ENCODE data around the gene FBXL14. TPM values are rescaled to one million over a fixed set of nuclear protein-coding genes. Genes with fewer than 3 reads are reported as not detected.

Gene FBXL14
- total RNA-seq, 1 experiment from 2014 or later: 18.3 TPM

GRCh38 chr12:1552171-1552570, 42.2 kb downstream of the FBXL14 start:
- no peak overlapping the region for H3K4me3 ChIP-seq (ENCODE audit: low read length)
- H3K4me1 ChIP-seq (ENCODE audit: insufficient read depth, low read length): no peaks in the 10 kb centered on the region
- no peak overlapping the region for H3K9ac ChIP-seq (ENCODE audit: low read length)
- TF ChIP-seq EZH2 (IDR thresholded peaks at IDR 0.05; ENCODE audit: low read length, unreplicated experiment) (no peak), EZH2phosphoT487 (IDR thresholded peaks at IDR 0.05; ENCODE audit: borderline replicate concordance, low read length) (no peak)
- TF ChIP-seq, protein P1, sequence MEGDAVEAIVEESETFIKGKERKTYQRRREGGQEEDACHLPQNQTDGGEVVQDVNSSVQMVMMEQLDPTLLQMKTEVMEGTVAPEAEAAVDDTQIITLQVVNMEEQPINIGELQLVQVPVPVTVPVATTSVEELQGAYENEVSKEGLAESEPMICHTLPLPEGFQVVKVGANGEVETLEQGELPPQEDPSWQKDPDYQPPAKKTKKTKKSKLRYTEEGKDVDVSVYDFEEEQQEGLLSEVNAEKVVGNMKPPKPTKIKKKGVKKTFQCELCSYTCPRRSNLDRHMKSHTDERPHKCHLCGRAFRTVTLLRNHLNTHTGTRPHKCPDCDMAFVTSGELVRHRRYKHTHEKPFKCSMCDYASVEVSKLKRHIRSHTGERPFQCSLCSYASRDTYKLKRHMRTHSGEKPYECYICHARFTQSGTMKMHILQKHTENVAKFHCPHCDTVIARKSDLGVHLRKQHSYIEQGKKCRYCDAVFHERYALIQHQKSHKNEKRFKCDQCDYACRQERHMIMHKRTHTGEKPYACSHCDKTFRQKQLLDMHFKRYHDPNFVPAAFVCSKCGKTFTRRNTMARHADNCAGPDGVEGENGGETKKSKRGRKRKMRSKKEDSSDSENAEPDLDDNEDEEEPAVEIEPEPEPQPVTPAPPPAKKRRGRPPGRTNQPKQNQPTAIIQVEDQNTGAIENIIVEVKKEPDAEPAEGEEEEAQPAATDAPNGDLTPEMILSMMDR (conservative IDR thresholded peaks at IDR 0.05; ENCODE audit: low read depth, low read length): no peak
- ATAC-seq: no peak
- H3F3A ChIP-seq (ENCODE audit: low read length, unreplicated experiment): no peaks in the 10 kb centered on the region
- no peaks in the 10 kb centered on the region for H3K9me3 ChIP-seq (ENCODE audit: low read length)
- DNase-seq: peak; percentile 17
- H3K4me2 ChIP-seq (ENCODE audit: low read length): no peak overlapping the region
- no peaks in the 10 kb centered on the region for H3K79me2 ChIP-seq (ENCODE audit: low read length)
- H3K27ac ChIP-seq (ENCODE audit: low read length): no peak overlapping the region
- no peaks in the 10 kb centered on the region for H3K9me2 ChIP-seq (replicated peaks; ENCODE audit: low read length)
- no peak overlapping the region for H2AFZ ChIP-seq (ENCODE audit: low read length)
- no peaks in the 10 kb centered on the region for H4K20me1 ChIP-seq (ENCODE audit: low read length)
- intact Hi-C loops (cut with micrococcal nuclease): no loop called here
- no TSS peak for BruUV-seq (replicated peaks)
- CTCF ChIA-PET: no interaction called here
- POLR2A ChIA-PET (ENCODE audit: unreplicated experiment): no interaction called here
- no peaks in the 10 kb centered on the region for H3K27me3 ChIP-seq (ENCODE audit: low read length)
- H3K36me3 ChIP-seq (ENCODE audit: low read depth, low read length): no peaks in the 10 kb centered on the region

DNA sequence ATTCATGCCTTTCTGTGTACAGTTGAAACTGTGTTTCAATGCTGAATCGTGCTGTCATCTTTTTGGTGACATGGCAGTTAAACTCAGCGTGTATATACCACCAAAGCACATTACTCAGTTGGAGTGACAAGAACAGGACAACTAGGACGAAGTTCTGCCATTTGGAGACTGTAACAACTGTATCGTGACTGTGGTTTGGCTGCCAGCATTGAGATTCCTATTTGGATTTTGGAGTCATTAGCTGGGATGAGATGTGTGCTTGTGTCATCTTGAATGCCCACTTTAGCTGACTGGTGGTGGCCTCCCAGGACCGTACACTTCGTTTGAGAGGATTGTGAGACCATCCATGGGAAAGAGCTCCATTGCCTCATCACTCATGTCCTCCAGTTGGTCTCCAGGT, 42.9 kb downstream of the FBXL14 start:
- ATAC-seq: no peak

More for the DNA sequence above, 42.9 kb downstream of the FBXL14 start:
- ChIA-PET POLR2A (ENCODE audit: unreplicated experiment) (no interaction called here), CTCF (no interaction called here)
- no TSS peak for BruUV-seq (replicated peaks)
- Histone ChIP-seq H4K20me1 (ENCODE audit: low read length) (no peaks in the 10 kb centered on the region), H3K4me1 (ENCODE audit: insufficient read depth, low read length) (no peaks in the 10 kb centered on the region), H3K27me3 (ENCODE audit: low read length) (no peaks in the 10 kb centered on the region), H3K4me2 (ENCODE audit: low read length) (no peak overlapping the region), H3K9me2 (replicated peaks; ENCODE audit: low read length) (no peaks in the 10 kb centered on the region), H3K9me3 (ENCODE audit: low read length) (no peaks in the 10 kb centered on the region), H3K4me3 (ENCODE audit: low read length) (no peak overlapping the region), H3K36me3 (ENCODE audit: low read depth, low read length) (no peaks in the 10 kb centered on the region), H3K27ac (ENCODE audit: low read length) (no peak overlapping the region), H2AFZ (ENCODE audit: low read length) (no peak overlapping the region), H3K9ac (ENCODE audit: low read length) (no peak overlapping the region), H3F3A (ENCODE audit: low read length, unreplicated experiment) (no peaks in the 10 kb centered on the region), H3K79me2 (ENCODE audit: low read length) (no peaks in the 10 kb centered on the region)
- intact Hi-C loops (cut with micrococcal nuclease): no loop called here
- TF ChIP-seq EZH2phosphoT487 (IDR thresholded peaks at IDR 0.05; ENCODE audit: borderline replicate concordance, low read length) (no peak), EZH2 (IDR thresholded peaks at IDR 0.05; ENCODE audit: low read length, unreplicated experiment) (no peak)
- TF ChIP-seq, protein P1 (conservative IDR thresholded peaks at IDR 0.05; ENCODE audit: low read depth, low read length): no peak
- DNase-seq: no peak
